GM12878 (cell line): Measurements from ENCODE around the gene TBCCD1. TPM values are rescaled to one million over a fixed set of nuclear protein-coding genes. Genes with fewer than 3 reads are reported as not detected.

ENCODE experiments used
- ATAC-seq: fragments of 200-7000 bp; cut with Tn5 transposase; 3 replicates; pipeline ENCODE4 v1.9.1; 2020; ENCODE audit warnings: mild to moderate bottlenecking, moderate library complexity
- BruUV-seq: library from RNA; stranded (reverse); fragments of 400-500 nt; replicated peaks from 2 replicates; lab custom pipeline; 2021; lab: Mats Ljungman, UMichigan
- CTCF ChIA-PET: fragments of 300-600 bp; sonication (Branson Sonifier 250); formaldehyde crosslinking; extraction: SDS; loops from one replicate; lab custom pipeline; 2021; ENCODE audit warnings: inconsistent platforms; lab: Yijun Ruan, JAX
- POLR2A ChIA-PET: fragments of 350-600 bp; formaldehyde crosslinking; extraction: SDS; loops from one replicate; lab custom pipeline; 2021; ENCODE audit warnings: inconsistent platforms; lab: Charles Lee
- RAD21 ChIA-PET: fragments of 300-600 bp; sonication (Branson Sonifier 250); formaldehyde crosslinking; loops from one replicate; lab custom pipeline; 2023; ENCODE audit warnings: antibody characterized with exemption; ENCODE audit not compliant: unreplicated experiment; lab: Charles Lee
- SMC1A ChIA-PET: fragments of 300-600 bp; sonication (Branson Sonifier 250); formaldehyde crosslinking; loops from one replicate; lab custom pipeline; 2023; ENCODE audit not compliant: unreplicated experiment, uncharacterized antibody; lab: Charles Lee
- DNase-seq: peaks from one replicate; pipeline ENCODE4 v3.0.0-alpha.2; 2011; ENCODE audit warnings: low read depth, low spot score
- FAIRE-seq: peaks from 3 replicates; lab custom pipeline; 2011; peaks lifted over from hg19 to GRCh38; lab: Jason Lieb, UNC
- H2AFZ ChIP-seq: 2 replicates; pipeline ENCODE4 v1.6.0; 2011; ENCODE audit warnings: low read depth, low read length, control low read depth; ENCODE audit not compliant: control insufficient read depth
- H3K27ac ChIP-seq: 2 replicates; pipeline ENCODE4 v1.5.1; 2011; ENCODE audit warnings: control low read depth; ENCODE audit not compliant: control insufficient read depth, insufficient read depth
- H3K27me3 ChIP-seq, 2 experiments: replicated peaks in 1 of 2; 2 replicates each; pipeline versions ENCODE4 v1.6.0 to v1.6.1; 2011; ENCODE audit warnings: low read length in 1 of 2; ENCODE audit not compliant: control insufficient read depth in 2 of 2, insufficient read depth in 2 of 2
- H3K36me3 ChIP-seq, 2 experiments: 2 replicates each; pipeline ENCODE4 v1.5.1; 2011; ENCODE audit warnings: low read length in 1 of 2; ENCODE audit not compliant: control insufficient read depth in 2 of 2, insufficient read depth in 2 of 2
- H3K4me1 ChIP-seq: 2 replicates; pipeline ENCODE4 v1.6.1; 2011; ENCODE audit warnings: mild to moderate bottlenecking, low read length, moderate library complexity, mixed read lengths; ENCODE audit not compliant: control insufficient read depth, insufficient read depth
- H3K4me2 ChIP-seq: 2 replicates; pipeline ENCODE4 v1.6.0; 2011; ENCODE audit warnings: control low read depth; ENCODE audit not compliant: control insufficient read depth, insufficient read depth
- H3K4me3 ChIP-seq: fragments of 200-600 bp; sonication (generic); 2 replicates; pipeline ENCODE4 v1.5.1; 2016
- H3K79me2 ChIP-seq: 2 replicates; pipeline ENCODE4 v1.6.0; 2011; ENCODE audit warnings: low read length; ENCODE audit not compliant: control insufficient read depth, insufficient read depth
- H3K9ac ChIP-seq: 2 replicates; pipeline ENCODE4 v1.8.0; 2011; ENCODE audit warnings: low read length, control low read depth, mixed read lengths; ENCODE audit not compliant: control insufficient read depth, insufficient read depth
- H3K9me3 ChIP-seq: replicated peaks from 3 replicates; pipeline ENCODE4 v1.5.1; 2011; ENCODE audit warnings: mild to moderate bottlenecking, low read length; ENCODE audit not compliant: control insufficient read depth, insufficient read depth
- H4K20me1 ChIP-seq: 2 replicates; pipeline ENCODE4 v1.6.0; 2011; ENCODE audit not compliant: control insufficient read depth, insufficient read depth
- BCLAF1 ChIP-seq: fragments of 450-650 bp; IDR thresholded peaks from 2 replicates; pipeline ENCODE4 v1.6.1; 2017; ENCODE audit warnings: antibody characterized with exemption, mild to moderate bottlenecking, moderate library complexity
- CTCF ChIP-seq, 3 experiments: IDR thresholded peaks in 2 of 3; conservative IDR thresholded peaks in 1 of 3; 2 replicates each; pipeline ENCODE4 v1.5.1; 2011; ENCODE audit warnings: low read depth in 3 of 3, low read length in 3 of 3, mild to moderate bottlenecking in 3 of 3, control low read depth in 2 of 3, moderate library complexity in 2 of 3, inconsistent platforms in 1 of 3, mixed read lengths in 1 of 3; ENCODE audit not compliant: control insufficient read depth in 2 of 3, insufficient read depth in 1 of 3; ENCODE audit errors: extremely low read depth in 1 of 3
- NRF1 ChIP-seq: conservative IDR thresholded peaks from 2 replicates; pipeline ENCODE4 v1.6.1; 2011; ENCODE audit warnings: mild to moderate bottlenecking, low read depth, low read length, improper control_type of control experiment
- POLR2A ChIP-seq: IDR thresholded peaks from 2 replicates; pipeline ENCODE4 v1.6.1; 2011; ENCODE audit warnings: low read depth, mild to moderate bottlenecking, low read length
- REST ChIP-seq: IDR thresholded peaks from 2 replicates; pipeline ENCODE4 v1.6.1; 2012; ENCODE audit warnings: mild to moderate bottlenecking, low read depth, low read length
- SREBF1 ChIP-seq: IDR thresholded peaks from 2 replicates; pipeline ENCODE4 v1.6.1; 2012; ENCODE audit warnings: mild to moderate bottlenecking, low read length
- SUPT20H ChIP-seq: IDR thresholded peaks from 2 replicates; pipeline ENCODE4 v1.6.1; 2011; ENCODE audit warnings: low read depth, mild to moderate bottlenecking, low read length, moderate library complexity, borderline replicate concordance; ENCODE audit not compliant: control insufficient read depth
- TCF3 ChIP-seq: IDR thresholded peaks from 2 replicates; pipeline ENCODE4 v1.6.1; 2012; ENCODE audit warnings: low read depth, mild to moderate bottlenecking, low read length, borderline replicate concordance; ENCODE audit not compliant: insufficient read depth
- WGBS: methylation state at CpG from one replicate; pipeline ENCODE4 v1.1.6; 2016; ENCODE audit warnings: low lambda C conversion rate; ENCODE audit not compliant: insufficient replicate concordance, insufficient coverage; ENCODE audit errors: missing lambda C conversion rate; 5-methylcytosine and 5-hydroxymethylcytosine counted together
- in situ Hi-C: fragments of 300-500 bp; cut with MboI; formaldehyde crosslinking; loops from 9 replicates; pipeline ENCODE4 v1.14.3; 2018; ENCODE audit warnings: mixed read lengths
- intact Hi-C: fragments of 100-400 bp; cut with micrococcal nuclease; formaldehyde crosslinking; loops from one replicate; pipeline ENCODE4 v1.14.2; 2022; ENCODE audit not compliant: unreplicated experiment
- polyA plus RNA-seq, 11 experiments: library from polyadenylated mRNA; depleted of rRNA in 4 of 11; unstranded in 6 of 11; stranded (reverse) in 5 of 11; fragments of >200 nt; fragmentation: Nextera tagmentation in 4 of 11; fragmentation: Illumina TruSeq in 1 of 11; extraction: Ambion mirVana in 4 of 11; extraction: Trizol in 1 of 11; gene quantifications; 1 replicate in 1 of 11; 2 replicates in 10 of 11; pipeline versions ENCODE4 v1.2.1 to v1.2.3, GENCODE V29; 2011 to 2016; ENCODE audit warnings: inconsistent platforms in 2 of 11, missing spikeins in 2 of 11, low read depth in 1 of 11
- total RNA-seq, 4 experiments: library from RNA; depleted of rRNA in 3 of 4; stranded (reverse); fragments of >200 nt in 3 of 4; fragmentation: Illumina TruSeq in 1 of 4; extraction: Trizol in 1 of 4; gene quantifications; 2 replicates each; pipeline versions ENCODE4 v1.2.1 to v1.2.3, GENCODE V29; 2013 to 2021

TBCCD1 gene
- total and polyA plus RNA-seq, 10 of the 15 experiments (the other 5 are each of a cell fraction or from before 2014, with no cell fraction given) = 6.9 to 23.4 (median 14.7) TPM

GRCh38 chr3:186506191-186506739 is 60.9 kb downstream of the TBCCD1 start:
- H3K9me3 ChIP-seq = no peaks in the 10 kb centered on the region
- intact Hi-C loops = loop anchor here (5.0 kb wide), 1 partner anchor 49 kb away; no protein-coding TSS in a partner anchor
- no peaks in the 10 kb centered on the region for H3K79me2 ChIP-seq
- POLR2A ChIA-PET = no interaction called here
- peaks cover 21% of the 10 kb centered on the region for H3K4me1 ChIP-seq
- ATAC-seq (no peak), FAIRE-seq (no peak), DNase-seq (no peak)
- no peak overlapping the region for H3K9ac ChIP-seq
- no peaks in the 10 kb centered on the region for H3K36me3 ChIP-seq
- SMC1A ChIA-PET = interaction anchor here (0.7 to 12.3 kb wide), 3 partner anchors 9 to 251 kb away, joined by 3 to 257 read pairs (median 4); no protein-coding TSS in a partner anchor
- H3K27me3 ChIP-seq = no peaks in the 10 kb centered on the region
- CTCF ChIA-PET = interaction anchor here (0.9 to 5.7 kb wide), 3 partner anchors 11 to 563 kb away, joined by 3 to 141 read pairs (median 3); no protein-coding TSS in a partner anchor
- no peak overlapping the region for H3K27ac ChIP-seq
- TF ChIP-seq REST (no peak), POLR2A (no peak), SUPT20H (no peak), TCF3 (no peak), CTCF (IDR thresholded peaks at IDR 0.05 in 2 of 3, conservative IDR thresholded peaks at IDR 0.05 in 1 of 3; ENCODE audit: control insufficient read depth in 2 of 3, extremely low read depth in 1 of 3, insufficient read depth in 1 of 3, low read depth in 3 of 3, low read length in 3 of 3) (no peak), NRF1 (no peak), BCLAF1 (no peak), SREBF1 (no peak)
- no peak overlapping the region for H3K4me2 ChIP-seq
- in situ Hi-C loops = no loop called here
- no peaks in the 10 kb centered on the region for H4K20me1 ChIP-seq
- H2AFZ ChIP-seq = no peak overlapping the region
- RAD21 ChIA-PET = interaction anchor here (7.8 kb wide), 1 partner anchor 30 kb away, joined by 192 read pairs; no protein-coding TSS in a partner anchor
- 27% methylated on average over 3 of the region's 3 CpGs for WGBS
- H3K4me3 ChIP-seq = no peak overlapping the region
- no TSS peak for BruUV-seq
